AG04449 (cell line): ENCODE measurements around the gene LARP1.
"Not testable (repeated sequence)": the region's sequence is repeated elsewhere in the genome, so short reads cannot be mapped to it uniquely, and the experiment has no call there.

Experiments used
- CTCF ChIA-PET: fragments of 350-600 bp; formaldehyde crosslinking; extraction: SDS; loops from one replicate; lab custom pipeline; 2021; ENCODE audit warnings: antibody characterized with exemption; lab: Yijun Ruan, JAX
- POLR2A ChIA-PET: fragments of 400-600, 350-600 bp; formaldehyde crosslinking; extraction: SDS; loops from one replicate; lab custom pipeline; 2020; ENCODE audit warnings: antibody characterized with exemption, inconsistent platforms; lab: Yijun Ruan, JAX
- DNase-seq: peaks from one replicate; pipeline ENCODE4 v3.0.0-alpha.2; 2010; ENCODE audit warnings: low read depth, low spot score
- H3K4me3 ChIP-seq: 2 replicates; pipeline ENCODE4 v1.5.1; 2011; ENCODE audit warnings: low read depth, mild to moderate bottlenecking, control low read depth, low read length
- CTCF ChIP-seq: IDR thresholded peaks from one replicate; pipeline ENCODE4 v1.5.1; 2011; ENCODE audit warnings: mild to moderate bottlenecking, moderate library complexity, low read length, control low read depth, inconsistent platforms; ENCODE audit not compliant: insufficient read depth; ENCODE audit errors: missing control alignments

Gene LARP1

GRCh38 chr5:154722936-154723335 is 32.2 kb upstream of the LARP1 start:
- TF ChIP-seq CTCF: no peak
- ChIA-PET POLR2A (no interaction called here), CTCF (no interaction called here)
- no peak for DNase-seq
- no peak overlapping the region for H3K4me3 ChIP-seq

GRCh38 chr5:154723740-154724505 is 31.3 kb upstream of the LARP1 start:
- no peak for DNase-seq
- TF ChIP-seq CTCF: no peak
- CTCF ChIA-PET: interaction anchor here (1.2 kb wide), 1 partner anchor 73 kb away, joined by 3 read pairs; no protein-coding TSS in a partner anchor
- POLR2A ChIA-PET: no interaction called here
- H3K4me3 ChIP-seq: no peak overlapping the region

DNA sequence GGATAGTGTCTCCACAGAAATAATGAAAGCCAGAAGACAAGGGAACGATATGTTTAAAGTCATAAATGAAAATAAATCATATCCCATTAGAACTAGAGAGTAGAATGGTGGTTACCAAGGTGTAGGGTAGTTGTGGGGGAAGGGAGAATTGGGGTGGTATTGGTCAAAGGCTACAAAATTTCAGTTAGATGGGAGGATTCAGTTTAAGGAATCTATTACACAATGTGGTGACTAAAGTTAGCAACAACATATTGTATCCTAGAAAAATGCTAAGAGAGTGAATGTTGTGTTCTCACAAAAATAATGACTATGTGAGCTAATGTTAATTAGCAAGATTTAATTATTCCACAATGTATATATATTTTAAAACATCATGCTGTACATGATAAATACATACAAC is 27.8 kb upstream of the LARP1 start:
- ChIA-PET POLR2A (no interaction called here), CTCF (interaction anchor here (1.3 kb wide), 1 partner anchor 13 kb away, joined by 3 read pairs; no protein-coding TSS in a partner anchor)
- no peak for TF ChIP-seq CTCF

GRCh38 chr5:154728939-154729588 is 26.1 kb upstream of the LARP1 start:
- TF ChIP-seq CTCF: no peak
- DNase-seq: no peak
- no peak overlapping the region for H3K4me3 ChIP-seq
- ChIA-PET POLR2A (no interaction called here), CTCF (interaction anchor here (1.2 kb wide), 1 partner anchor 15 kb away, joined by 3 read pairs; no protein-coding TSS in a partner anchor)

More for the DNA sequence above, 27.8 kb upstream of the LARP1 start:
- no peak overlapping the region for H3K4me3 ChIP-seq
- DNase-seq: no peak

DNA sequence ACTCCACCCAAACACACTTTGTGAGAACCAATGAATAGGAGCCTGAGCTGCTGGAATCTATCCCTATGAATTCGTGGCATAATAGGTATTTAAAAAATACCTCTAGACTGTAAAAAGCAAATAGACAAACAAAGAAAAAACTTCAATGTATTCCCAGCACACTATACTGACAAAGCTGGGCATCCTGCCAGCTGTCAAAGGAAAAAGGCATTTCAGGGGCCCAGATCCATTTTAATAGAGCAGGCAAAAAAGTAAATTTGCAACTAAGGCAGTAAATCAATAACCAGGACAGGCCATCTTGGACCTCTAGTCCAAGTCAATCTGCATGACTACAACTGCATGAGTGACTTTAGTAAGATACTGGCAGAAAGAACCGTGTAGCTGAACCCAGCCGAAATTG is 25.6 kb upstream of the LARP1 start:
- no peak overlapping the region for H3K4me3 ChIP-seq
- POLR2A ChIA-PET: no interaction called here
- CTCF ChIA-PET: interaction anchor here (1.2 kb wide), 1 partner anchor 16 kb away, joined by 3 read pairs; no protein-coding TSS in a partner anchor
- no peak for TF ChIP-seq CTCF
- DNase-seq: no peak

DNA sequence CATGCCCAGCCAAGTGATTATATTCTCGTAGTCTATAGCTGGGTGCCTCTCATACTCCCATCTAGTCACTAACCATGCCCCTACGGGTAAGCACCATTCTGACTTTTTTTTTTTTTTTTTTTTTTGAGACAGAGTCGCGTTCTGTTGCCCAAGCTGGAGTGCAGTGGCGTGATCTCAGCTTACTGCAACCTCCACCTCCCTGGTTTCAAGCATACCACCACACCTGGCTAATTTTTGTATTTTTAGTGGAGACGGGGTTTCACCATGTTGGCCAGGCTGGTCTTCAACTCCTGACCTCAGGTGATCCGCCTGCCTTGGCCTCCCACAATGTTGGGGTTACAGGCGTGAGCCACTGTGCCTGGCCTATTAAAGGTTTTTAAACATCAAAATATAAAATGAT is 24.4 kb upstream of the LARP1 start:
- H3K4me3 ChIP-seq, CTCF ChIA-PET, POLR2A ChIA-PET, DNase-seq: not testable (repeated sequence)
